ENCODE results near the gene USP47. TPM values are rescaled to one million over a fixed set of nuclear protein-coding genes. Genes with fewer than 3 reads are reported as not detected.

USP47 gene
- total RNA-seq, 1 experiment from 2014 or later, result 39.2 TPM

DNA sequence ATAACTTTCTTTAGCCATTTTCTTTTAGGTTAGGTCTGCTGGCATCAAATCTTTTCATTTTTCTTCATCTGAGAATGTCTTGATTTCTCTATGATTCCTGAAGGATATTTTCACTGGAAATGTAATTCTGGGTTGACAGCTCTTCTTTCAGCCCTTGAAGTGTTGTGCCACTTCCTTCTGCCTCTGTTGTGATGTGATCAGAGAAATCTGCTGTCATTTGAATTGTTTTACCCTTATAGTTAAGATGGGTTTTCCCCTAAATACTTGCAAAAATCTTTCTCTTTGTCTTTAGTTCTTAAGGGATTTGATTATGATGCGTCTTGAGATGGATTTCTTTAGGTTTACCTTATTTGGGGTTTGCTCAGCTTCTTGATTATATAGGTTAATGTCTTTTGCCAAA lies 23.0 kb downstream of the USP47 start:
- CTCF ChIA-PET, result no interaction called here
- Histone ChIP-seq H3K4me3 (ENCODE audit: low read depth in 2 of 2, low read length in 2 of 2) (no peak overlapping the region), H3K36me3 (ENCODE audit: control insufficient read depth, insufficient read depth, low read length) (no peaks in the 10 kb centered on the region), H3K9me3 (ENCODE audit: control insufficient read depth, insufficient read depth, low read depth, low read length) (peaks cover 27% of the 10 kb centered on the region; the same call in 1 of the 2 replicates), H3K4me1 (ENCODE audit: control insufficient read depth, insufficient read depth, low read length) (peaks cover 15% of the 10 kb centered on the region), H3K27me3 (ENCODE audit: control insufficient read depth, insufficient read depth, low read length) (no peaks in the 10 kb centered on the region), H3K27ac (ENCODE audit: low read length) (no peak overlapping the region)
- no TSS peak for BruUV-seq (replicated peaks)
- intact Hi-C loops (cut with micrococcal nuclease; ENCODE audit: unreplicated experiment) (no loop called here), in situ Hi-C loops (cut with HindIII; ENCODE audit: low pct_unique_long_range_greater_than_20kb, low sequenced_read_pairs) (no loop called here)
- POLR2A ChIA-PET, result no interaction called here
- TF ChIP-seq SIN3A (IDR thresholded peaks at IDR 0.05; ENCODE audit: borderline replicate concordance, insufficient read depth, low read depth, low read length) (no peak), POLR2AphosphoS5 (IDR thresholded peaks at IDR 0.05; ENCODE audit: low read depth, low read length) (no peak), TCF7L2 (IDR thresholded peaks at IDR 0.05; ENCODE audit: low read depth, low read length) (no peak)
- TF ChIP-seq, protein P1, sequence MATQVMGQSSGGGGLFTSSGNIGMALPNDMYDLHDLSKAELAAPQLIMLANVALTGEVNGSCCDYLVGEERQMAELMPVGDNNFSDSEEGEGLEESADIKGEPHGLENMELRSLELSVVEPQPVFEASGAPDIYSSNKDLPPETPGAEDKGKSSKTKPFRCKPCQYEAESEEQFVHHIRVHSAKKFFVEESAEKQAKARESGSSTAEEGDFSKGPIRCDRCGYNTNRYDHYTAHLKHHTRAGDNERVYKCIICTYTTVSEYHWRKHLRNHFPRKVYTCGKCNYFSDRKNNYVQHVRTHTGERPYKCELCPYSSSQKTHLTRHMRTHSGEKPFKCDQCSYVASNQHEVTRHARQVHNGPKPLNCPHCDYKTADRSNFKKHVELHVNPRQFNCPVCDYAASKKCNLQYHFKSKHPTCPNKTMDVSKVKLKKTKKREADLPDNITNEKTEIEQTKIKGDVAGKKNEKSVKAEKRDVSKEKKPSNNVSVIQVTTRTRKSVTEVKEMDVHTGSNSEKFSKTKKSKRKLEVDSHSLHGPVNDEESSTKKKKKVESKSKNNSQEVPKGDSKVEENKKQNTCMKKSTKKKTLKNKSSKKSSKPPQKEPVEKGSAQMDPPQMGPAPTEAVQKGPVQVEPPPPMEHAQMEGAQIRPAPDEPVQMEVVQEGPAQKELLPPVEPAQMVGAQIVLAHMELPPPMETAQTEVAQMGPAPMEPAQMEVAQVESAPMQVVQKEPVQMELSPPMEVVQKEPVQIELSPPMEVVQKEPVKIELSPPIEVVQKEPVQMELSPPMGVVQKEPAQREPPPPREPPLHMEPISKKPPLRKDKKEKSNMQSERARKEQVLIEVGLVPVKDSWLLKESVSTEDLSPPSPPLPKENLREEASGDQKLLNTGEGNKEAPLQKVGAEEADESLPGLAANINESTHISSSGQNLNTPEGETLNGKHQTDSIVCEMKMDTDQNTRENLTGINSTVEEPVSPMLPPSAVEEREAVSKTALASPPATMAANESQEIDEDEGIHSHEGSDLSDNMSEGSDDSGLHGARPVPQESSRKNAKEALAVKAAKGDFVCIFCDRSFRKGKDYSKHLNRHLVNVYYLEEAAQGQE (IDR thresholded peaks at IDR 0.05; ENCODE audit: insufficient read depth in 1 of 2, low read depth in 2 of 2, low read length in 1 of 2), result no peak
- TF ChIP-seq, protein P2, sequence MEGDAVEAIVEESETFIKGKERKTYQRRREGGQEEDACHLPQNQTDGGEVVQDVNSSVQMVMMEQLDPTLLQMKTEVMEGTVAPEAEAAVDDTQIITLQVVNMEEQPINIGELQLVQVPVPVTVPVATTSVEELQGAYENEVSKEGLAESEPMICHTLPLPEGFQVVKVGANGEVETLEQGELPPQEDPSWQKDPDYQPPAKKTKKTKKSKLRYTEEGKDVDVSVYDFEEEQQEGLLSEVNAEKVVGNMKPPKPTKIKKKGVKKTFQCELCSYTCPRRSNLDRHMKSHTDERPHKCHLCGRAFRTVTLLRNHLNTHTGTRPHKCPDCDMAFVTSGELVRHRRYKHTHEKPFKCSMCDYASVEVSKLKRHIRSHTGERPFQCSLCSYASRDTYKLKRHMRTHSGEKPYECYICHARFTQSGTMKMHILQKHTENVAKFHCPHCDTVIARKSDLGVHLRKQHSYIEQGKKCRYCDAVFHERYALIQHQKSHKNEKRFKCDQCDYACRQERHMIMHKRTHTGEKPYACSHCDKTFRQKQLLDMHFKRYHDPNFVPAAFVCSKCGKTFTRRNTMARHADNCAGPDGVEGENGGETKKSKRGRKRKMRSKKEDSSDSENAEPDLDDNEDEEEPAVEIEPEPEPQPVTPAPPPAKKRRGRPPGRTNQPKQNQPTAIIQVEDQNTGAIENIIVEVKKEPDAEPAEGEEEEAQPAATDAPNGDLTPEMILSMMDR (IDR thresholded peaks at IDR 0.05), result no peak
- ATAC-seq (no peak), DNase-seq (ENCODE audit: low read depth, low spot score) (no peak)

DNA sequence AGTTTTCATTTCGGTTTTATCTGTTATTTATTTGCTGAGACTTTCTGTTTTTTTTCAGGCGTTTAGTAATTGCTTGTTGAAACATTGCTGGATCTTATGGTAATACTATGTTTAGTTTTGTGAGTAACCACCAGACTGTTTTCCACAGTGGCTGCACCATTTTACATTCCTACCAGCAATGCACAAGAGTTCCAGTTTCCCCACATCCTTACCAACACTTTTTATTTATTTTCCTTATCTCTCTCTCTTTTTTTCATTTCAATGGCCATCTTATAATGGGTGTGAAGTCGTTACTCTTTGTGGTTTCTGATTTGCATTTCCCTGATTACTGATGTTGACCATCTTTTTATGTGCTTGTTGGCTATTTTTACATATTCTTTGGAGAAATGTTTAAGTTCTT lies 23.7 kb downstream of the USP47 start:
- H3K4me3 ChIP-seq (ENCODE audit: low read depth in 2 of 2, low read length in 2 of 2), result no peak overlapping the region
- no peak for TF ChIP-seq SIN3A (IDR thresholded peaks at IDR 0.05; ENCODE audit: borderline replicate concordance, insufficient read depth, low read depth, low read length)
- DNase-seq (ENCODE audit: low read depth, low spot score) (no peak), ATAC-seq (no peak)
- no peak overlapping the region for H3K27ac ChIP-seq (ENCODE audit: low read length)
- intact Hi-C loops (cut with micrococcal nuclease; ENCODE audit: unreplicated experiment) (no loop called here), in situ Hi-C loops (cut with HindIII; ENCODE audit: low pct_unique_long_range_greater_than_20kb, low sequenced_read_pairs) (no loop called here)
- H3K27me3 ChIP-seq (ENCODE audit: control insufficient read depth, insufficient read depth, low read length), result no peaks in the 10 kb centered on the region
- peaks cover 27% of the 10 kb centered on the region; the same call in 1 of the 2 replicates for H3K9me3 ChIP-seq (ENCODE audit: control insufficient read depth, insufficient read depth, low read depth, low read length)
- POLR2A ChIA-PET, result no interaction called here
- peaks cover 10% of the 10 kb centered on the region for H3K4me1 ChIP-seq (ENCODE audit: control insufficient read depth, insufficient read depth, low read length)
- H3K36me3 ChIP-seq (ENCODE audit: control insufficient read depth, insufficient read depth, low read length), result no peaks in the 10 kb centered on the region
- no TSS peak for BruUV-seq (replicated peaks)
- CTCF ChIA-PET, result no interaction called here

DNA sequence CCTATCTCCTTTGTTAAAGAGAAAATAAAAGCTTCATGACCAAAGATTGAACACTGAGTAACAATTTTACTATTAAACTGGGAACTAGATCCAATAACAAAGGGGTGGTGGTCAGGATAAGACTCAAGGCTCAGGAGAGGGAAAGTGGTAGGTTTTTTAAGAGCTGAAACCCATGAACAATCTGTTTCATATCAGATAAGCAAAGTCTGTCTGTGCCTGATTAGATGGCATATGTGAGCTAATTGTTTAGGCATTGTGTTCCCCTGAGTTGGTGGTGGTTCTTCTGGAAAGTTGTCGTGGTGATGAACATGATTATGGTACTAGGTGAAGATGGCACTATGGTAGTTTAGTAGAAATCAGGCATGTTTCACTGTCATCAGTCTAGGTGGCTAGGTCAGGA lies 24.4 kb downstream of the USP47 start:
- H3K36me3 ChIP-seq (ENCODE audit: control insufficient read depth, insufficient read depth, low read length), result no peaks in the 10 kb centered on the region
- TF ChIP-seq POLR2AphosphoS5 (IDR thresholded peaks at IDR 0.05; ENCODE audit: low read depth, low read length) (no peak), SIN3A (IDR thresholded peaks at IDR 0.05; ENCODE audit: borderline replicate concordance, insufficient read depth, low read depth, low read length) (no peak), TCF7L2 (IDR thresholded peaks at IDR 0.05; ENCODE audit: low read depth, low read length) (no peak)
- TF ChIP-seq, protein P1 (IDR thresholded peaks at IDR 0.05; ENCODE audit: insufficient read depth in 1 of 2, low read depth in 2 of 2, low read length in 1 of 2), result no peak
- TF ChIP-seq, protein P2 (IDR thresholded peaks at IDR 0.05), result no peak
- H3K4me1 ChIP-seq (ENCODE audit: control insufficient read depth, insufficient read depth, low read length), result peaks cover 9% of the 10 kb centered on the region
- intact Hi-C loops (cut with micrococcal nuclease; ENCODE audit: unreplicated experiment), result no loop called here
- H3K27me3 ChIP-seq (ENCODE audit: control insufficient read depth, insufficient read depth, low read length), result no peaks in the 10 kb centered on the region
- CTCF ChIA-PET, result no interaction called here
- H3K9me3 ChIP-seq (ENCODE audit: control insufficient read depth, insufficient read depth, low read depth, low read length), result peaks cover 27% of the 10 kb centered on the region; the same call in 1 of the 2 replicates
- no peak overlapping the region for H3K27ac ChIP-seq (ENCODE audit: low read length)
- POLR2A ChIA-PET, result no interaction called here
- in situ Hi-C loops (cut with HindIII; ENCODE audit: low pct_unique_long_range_greater_than_20kb, low sequenced_read_pairs), result no loop called here
- BruUV-seq (replicated peaks), result no TSS peak
- H3K4me3 ChIP-seq (ENCODE audit: low read depth in 2 of 2, low read length in 2 of 2), result no peak overlapping the region
- no peak for DNase-seq (ENCODE audit: low read depth, low spot score)
- ATAC-seq, result no peak

All from Panc1 (cell line).